ENCODE measurements around the gene WDR81. TPM values are rescaled to one million over a fixed set of nuclear protein-coding genes. Genes with fewer than 3 reads are reported as not detected.

WDR81 gene
- total and polyA plus RNA-seq, 11 donors: 7.2 to 29.0 (median 9.3) TPM

GRCh38 chr17:1755252-1755826 is 30.8 kb downstream of the WDR81 start:
- Histone ChIP-seq H3K27ac (no peak overlapping the region), H3K4me1 (peaks cover 0 to 30% (median 0%) of the 10 kb centered on the region in 12 donors), H3K27me3 (no peaks in the 10 kb centered on the region), H3K36me3 (no peaks in the 10 kb centered on the region), H3K9me3 (no peaks in the 10 kb centered on the region), H3K4me3 (no peak overlapping the region)
- 73 to 88% (median 81%) methylated on average over 13 to 20 of the region's 20 CpGs for WGBS, 4 donors
- ATAC-seq: no peak
- intact Hi-C loops (cut with DNase I): no loop called here
- no peak for TF ChIP-seq CTCF (IDR thresholded peaks at IDR 0.05)
- no peak for TF ChIP-seq POLR2A (IDR thresholded peaks at IDR 0.05)
- no peak for DNase-seq

GRCh38 chr17:1755827-1756262 is 31.3 kb downstream of the WDR81 start:
- intact Hi-C loops (cut with DNase I): no loop called here
- WGBS, 4 donors: 65 to 75% (median 74%) methylated on average over 16 to 17 of the region's 17 CpGs
- H3K9me3 ChIP-seq: no peaks in the 10 kb centered on the region
- no peak overlapping the region for H3K4me3 ChIP-seq
- TF ChIP-seq POLR2A (IDR thresholded peaks at IDR 0.05) (no peak), CTCF (IDR thresholded peaks at IDR 0.05) (no peak)
- H3K27ac ChIP-seq: no peak overlapping the region
- no peak for ATAC-seq
- no peak for DNase-seq
- no peaks in the 10 kb centered on the region for H3K27me3 ChIP-seq
- no peaks in the 10 kb centered on the region for H3K36me3 ChIP-seq
- peaks cover 0 to 30% (median 0%) of the 10 kb centered on the region in 12 donors for H3K4me1 ChIP-seq

- DNase-seq: peak in 2 of 5 donors; percentile 54 to 72
- Histone ChIP-seq H3K4me1 (peaks cover 0 to 33% (median 3%) of the 10 kb centered on the region in 12 donors), H3K36me3 (no peaks in the 10 kb centered on the region), H3K9me3 (no peaks in the 10 kb centered on the region), H3K4me3 (no peak overlapping the region), H3K27ac (peak overlapping the region in 1 of 12 donors; percentile 64), H3K27me3 (no peaks in the 10 kb centered on the region)
- intact Hi-C loops (cut with DNase I): no loop called here
- WGBS, 4 donors: 60 to 70% (median 64%) methylated on average over 15 of the region's 15 CpGs
- no peak for ATAC-seq
- TF ChIP-seq POLR2A (IDR thresholded peaks at IDR 0.05) (no peak), CTCF (IDR thresholded peaks at IDR 0.05) (no peak)
Observed at GRCh38 chr17:1758807-1759206, 34.3 kb downstream of the WDR81 start.

GRCh38 chr17:1759529-1759928 is 35.0 kb downstream of the WDR81 start:
- no peak for DNase-seq
- Histone ChIP-seq H3K36me3 (no peaks in the 10 kb centered on the region), H3K27ac (peak overlapping the region in 1 of 12 donors; percentile 64), H3K4me3 (no peak overlapping the region), H3K4me1 (peaks cover 0 to 39% (median 9%) of the 10 kb centered on the region in 12 donors), H3K27me3 (no peaks in the 10 kb centered on the region), H3K9me3 (no peaks in the 10 kb centered on the region)
- WGBS, 4 donors: 85 to 93% (median 89%) methylated on average over 5 of the region's 5 CpGs
- TF ChIP-seq POLR2A (IDR thresholded peaks at IDR 0.05) (no peak), CTCF (IDR thresholded peaks at IDR 0.05) (no peak)
- no peak for ATAC-seq
- intact Hi-C loops (cut with DNase I): no loop called here

Data from heart left ventricle (tissue), 16 donors.